GM13976 (cell line): ENCODE measurements around the gene ZKSCAN2.

Source experiments
- DNase-seq: peaks from one replicate; pipeline ENCODE4 v3.0.0; 2012; ENCODE audit warnings: low spot score
- in situ Hi-C: fragments of 300-500 bp; cut with MboI; formaldehyde crosslinking; loops from one replicate; pipeline ENCODE4 v1.12.0; 2022; ENCODE audit warnings: low sequenced_read_pairs, mixed read lengths, inconsistent platforms; ENCODE audit not compliant: unreplicated experiment
- TF ChIP-seq, protein P1 (sequence below): IDR thresholded peaks from 2 replicates; pipeline ENCODE4 v1.5.1; 2012; ENCODE audit warnings: borderline replicate concordance, mild to moderate bottlenecking; ENCODE audit not compliant: insufficient read depth; ENCODE audit errors: extremely low read depth, missing control alignments, control extremely low read depth

The ZKSCAN2 gene

GRCh38 chr16:25258861-25259179 is 1.2 kb upstream of the ZKSCAN2 start:
- in situ Hi-C loops: no loop called here
- DNase-seq: no peak
- TF ChIP-seq, protein P1, sequence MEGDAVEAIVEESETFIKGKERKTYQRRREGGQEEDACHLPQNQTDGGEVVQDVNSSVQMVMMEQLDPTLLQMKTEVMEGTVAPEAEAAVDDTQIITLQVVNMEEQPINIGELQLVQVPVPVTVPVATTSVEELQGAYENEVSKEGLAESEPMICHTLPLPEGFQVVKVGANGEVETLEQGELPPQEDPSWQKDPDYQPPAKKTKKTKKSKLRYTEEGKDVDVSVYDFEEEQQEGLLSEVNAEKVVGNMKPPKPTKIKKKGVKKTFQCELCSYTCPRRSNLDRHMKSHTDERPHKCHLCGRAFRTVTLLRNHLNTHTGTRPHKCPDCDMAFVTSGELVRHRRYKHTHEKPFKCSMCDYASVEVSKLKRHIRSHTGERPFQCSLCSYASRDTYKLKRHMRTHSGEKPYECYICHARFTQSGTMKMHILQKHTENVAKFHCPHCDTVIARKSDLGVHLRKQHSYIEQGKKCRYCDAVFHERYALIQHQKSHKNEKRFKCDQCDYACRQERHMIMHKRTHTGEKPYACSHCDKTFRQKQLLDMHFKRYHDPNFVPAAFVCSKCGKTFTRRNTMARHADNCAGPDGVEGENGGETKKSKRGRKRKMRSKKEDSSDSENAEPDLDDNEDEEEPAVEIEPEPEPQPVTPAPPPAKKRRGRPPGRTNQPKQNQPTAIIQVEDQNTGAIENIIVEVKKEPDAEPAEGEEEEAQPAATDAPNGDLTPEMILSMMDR: no peak

DNA sequence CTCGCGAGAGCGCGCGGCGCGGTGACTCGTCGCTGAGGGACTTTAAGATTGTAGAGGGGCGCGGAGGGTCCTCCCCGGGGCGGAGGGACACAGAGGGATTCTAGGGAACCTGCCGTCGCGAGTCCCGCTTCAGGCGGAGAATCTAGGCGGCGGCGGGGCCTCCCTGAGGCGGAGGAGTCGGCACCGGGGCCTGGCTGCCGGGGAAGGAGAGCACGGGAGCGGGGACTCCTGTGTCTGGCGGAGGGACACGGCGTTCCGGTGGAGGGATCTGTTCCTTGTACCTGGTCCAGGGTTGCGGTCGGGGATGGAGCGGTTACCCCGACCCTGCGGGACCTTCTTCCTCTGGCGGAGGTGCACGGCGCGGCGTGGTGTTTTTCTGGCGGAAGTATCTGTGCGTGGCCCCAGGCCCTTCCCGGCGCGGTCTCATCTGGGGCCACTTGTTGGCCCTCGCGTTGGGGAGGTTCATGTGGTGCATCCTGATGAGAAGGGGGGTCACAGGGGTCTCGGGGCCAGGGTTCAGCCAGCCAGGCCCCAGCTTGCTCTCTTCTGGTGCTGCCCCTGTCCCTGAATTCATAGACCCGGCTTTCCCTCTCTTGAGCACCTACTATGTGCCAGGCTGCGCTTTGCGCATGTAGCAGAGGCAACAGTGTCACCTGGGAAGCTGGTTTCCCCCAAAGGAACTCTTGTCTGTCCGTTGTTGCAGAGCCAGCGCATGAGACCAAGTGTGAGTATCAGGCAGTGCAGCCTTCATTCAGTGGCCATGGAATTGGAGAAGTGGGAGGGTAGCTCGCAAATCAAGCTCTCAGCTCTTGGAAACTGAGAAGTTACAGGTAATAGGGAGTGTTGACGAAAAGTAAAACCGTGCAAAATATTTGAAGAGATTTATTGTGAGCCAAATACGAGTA is 563 bp upstream of the ZKSCAN2 start:
- in situ Hi-C loops: no loop called here
- DNase-seq: peak; percentile 89
- TF ChIP-seq, protein P1: no peak

DNA sequence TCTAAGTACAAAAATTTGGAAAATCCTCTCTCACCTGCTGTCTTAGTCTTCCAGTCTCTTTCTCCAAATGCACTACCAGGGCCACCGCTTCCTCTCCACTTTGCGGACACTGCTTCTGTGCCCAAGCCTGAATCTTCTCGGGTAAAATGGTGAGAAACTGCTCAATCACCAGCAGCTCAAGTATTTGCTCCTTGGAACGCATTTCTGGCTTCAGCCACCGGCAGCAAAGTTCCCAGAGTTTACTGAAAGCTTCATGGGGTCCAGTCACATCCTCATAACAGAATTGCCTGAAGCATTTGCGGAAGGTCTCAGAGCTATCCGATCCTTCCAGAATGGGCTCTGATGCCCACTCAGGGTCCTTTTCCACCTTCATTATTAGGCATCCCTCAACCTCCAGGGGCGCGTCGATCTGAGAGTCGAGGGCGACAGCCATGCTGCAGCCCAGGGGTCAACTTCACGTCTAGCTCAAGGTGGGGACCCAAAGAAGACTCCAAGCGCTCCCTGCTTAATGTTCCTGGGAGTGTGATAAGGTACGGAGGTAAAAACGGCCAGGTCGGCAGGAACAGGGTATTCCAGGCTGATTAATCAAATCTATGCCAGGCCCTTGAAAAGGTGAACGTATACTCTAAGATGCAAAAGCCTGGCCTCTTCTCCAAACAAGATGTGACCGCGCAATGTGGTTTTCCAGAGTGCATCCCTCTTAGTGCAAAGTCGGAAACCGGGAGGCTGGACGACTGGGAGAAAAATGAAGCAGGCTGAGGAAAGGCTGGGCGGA is 763 bp downstream of the ZKSCAN2 start:
- DNase-seq: peak; percentile 28
- TF ChIP-seq, protein P1: no peak
- in situ Hi-C loops: no loop called here

- in situ Hi-C loops: no loop called here
- TF ChIP-seq, protein P1: no peak
- no peak for DNase-seq
These were observed 4.3 kb downstream of the ZKSCAN2 start for GRCh38 chr16:25253322-25253721.

- in situ Hi-C loops: no loop called here
- no peak for DNase-seq
- TF ChIP-seq, protein P1: no peak
These were observed 7.2 kb downstream of the ZKSCAN2 start for GRCh38 chr16:25250467-25250866.

- no peak for DNase-seq
- in situ Hi-C loops: no loop called here
- TF ChIP-seq, protein P1: no peak
These were observed 21.7 kb downstream of the ZKSCAN2 start for GRCh38 chr16:25235991-25236390.
